HG02981 (cell line): ENCODE results near the gene CDON.

Experiments
- ATAC-seq: cut with Tn5 transposase; IDR thresholded peaks from one replicate; pipeline ENCODE4 v1.9.1; 2021; ENCODE audit warnings: mild to moderate bottlenecking, moderate library complexity; ENCODE audit not compliant: unreplicated experiment

Gene CDON

DNA sequence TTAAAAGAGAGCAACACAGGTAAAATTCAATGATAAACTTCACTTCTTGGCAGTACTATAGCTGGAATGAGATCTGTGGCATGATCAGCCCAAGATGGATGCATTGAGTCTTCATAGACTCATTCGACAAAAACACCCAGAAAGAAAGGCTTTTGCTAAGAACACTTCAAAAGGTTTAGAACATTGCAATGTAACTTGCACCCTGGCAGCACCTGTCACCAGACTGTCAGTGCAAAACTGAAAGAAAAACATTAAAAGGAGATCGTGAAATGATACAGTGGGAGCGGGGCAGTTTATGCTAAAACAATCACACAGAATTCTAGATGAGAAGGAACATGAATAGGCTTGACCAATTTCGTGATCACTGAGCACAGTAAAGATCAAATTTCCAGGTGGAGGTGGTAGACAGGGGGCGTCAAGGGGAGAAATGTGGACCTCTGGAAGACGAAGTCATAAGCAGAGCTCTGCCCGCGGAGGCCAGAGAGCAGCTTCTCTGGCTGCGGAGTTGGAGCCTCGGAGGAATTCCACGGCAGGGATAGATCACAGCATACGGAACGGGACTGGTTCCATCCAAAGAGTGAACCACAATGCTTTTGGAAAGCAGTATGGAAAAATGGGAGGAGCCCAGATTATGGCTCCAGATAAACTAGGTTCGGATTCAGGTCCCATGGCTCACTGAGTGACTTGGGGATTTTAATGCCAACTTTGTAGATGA, 104.9 kb downstream of the CDON start:
- ATAC-seq: no peak

DNA sequence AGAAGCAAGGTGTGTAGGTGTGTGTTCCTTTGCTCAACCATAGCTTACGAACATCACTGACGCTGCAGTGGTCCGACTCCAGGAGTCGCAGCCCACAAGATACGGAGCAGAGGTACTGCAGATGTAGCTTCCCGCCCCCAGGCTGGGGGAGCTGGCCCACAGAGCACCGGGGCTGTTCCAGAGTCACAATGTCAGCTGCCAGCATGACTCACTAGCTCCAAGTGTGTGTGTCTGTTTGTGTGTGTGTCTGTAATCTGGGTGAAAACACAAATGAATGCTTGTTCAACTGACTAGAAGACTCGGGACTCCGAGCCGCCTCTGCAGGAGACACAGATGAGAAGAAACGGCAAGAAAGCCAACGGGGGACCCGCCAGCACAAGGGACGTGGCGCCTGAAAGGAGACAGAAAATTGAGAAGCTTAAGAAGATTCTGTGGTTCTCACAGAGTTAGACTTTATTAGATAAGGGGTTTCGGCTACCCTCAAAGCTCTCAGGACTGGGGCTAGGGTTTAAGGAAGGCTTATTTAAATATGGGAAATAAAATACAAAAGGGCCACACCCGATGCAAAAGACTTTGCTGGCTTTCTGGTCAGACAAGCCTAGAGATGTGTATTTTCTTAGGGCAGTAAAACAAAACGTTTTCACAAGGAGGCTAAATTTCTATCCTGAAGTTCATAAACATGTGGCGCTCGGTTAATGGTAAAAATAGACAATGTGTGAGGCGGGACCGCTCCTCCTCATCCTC, 106.1 kb downstream of the CDON start:
- ATAC-seq: no peak

DNA sequence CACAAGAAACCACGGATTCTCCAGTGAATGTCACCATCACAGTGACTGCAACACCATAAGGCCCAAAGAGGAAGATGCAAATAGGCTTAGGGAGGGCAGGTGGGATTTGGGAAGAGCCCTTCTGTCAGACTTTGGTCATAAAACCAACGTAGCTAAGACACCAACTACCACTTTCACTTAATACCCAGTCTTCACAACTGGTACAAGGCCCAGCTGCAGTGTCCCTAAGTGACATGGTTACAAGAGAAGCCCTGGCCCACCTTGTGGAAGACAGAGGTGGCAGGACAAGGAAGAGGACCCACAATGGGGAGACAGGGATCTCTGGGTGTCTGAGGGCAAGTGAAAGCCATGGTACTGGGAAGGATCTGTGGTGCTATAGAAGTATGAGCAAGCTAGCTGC, 106.8 kb downstream of the CDON start:
- no peak for ATAC-seq

DNA sequence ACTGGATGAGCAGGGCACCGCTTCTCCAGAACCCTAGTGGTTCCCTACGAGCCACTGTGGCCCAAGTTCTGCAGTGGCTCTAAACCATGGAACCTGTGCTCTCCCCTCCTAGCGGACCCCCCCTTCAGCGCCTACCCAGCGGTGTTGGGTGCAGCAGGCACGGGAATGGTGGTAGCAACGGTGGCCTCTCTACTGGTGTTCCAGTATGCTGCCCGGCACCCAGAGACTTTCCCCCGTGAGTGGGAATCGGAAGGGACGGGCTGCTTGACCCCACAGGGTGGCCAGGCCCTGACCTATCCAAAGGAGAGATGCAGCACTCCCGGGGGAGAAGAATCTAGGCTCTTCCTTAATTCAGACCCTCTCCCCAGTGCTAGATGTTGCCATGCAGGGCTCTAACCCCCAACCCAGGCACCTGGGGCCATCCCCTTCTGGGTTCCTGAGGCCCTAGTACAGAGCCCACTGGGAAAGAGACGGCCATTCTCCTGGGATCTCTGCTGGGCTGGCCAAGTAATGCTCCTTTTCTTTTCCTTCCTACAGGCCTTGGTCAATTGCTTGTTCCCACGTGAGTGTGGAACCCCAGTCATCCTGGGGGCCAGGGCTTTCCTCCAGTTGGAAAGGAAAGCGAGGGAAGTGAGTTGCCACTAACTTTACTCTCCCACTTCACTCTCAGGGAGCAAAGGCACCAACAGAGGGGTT, 107.6 kb downstream of the CDON start:
- ATAC-seq: no peak

DNA sequence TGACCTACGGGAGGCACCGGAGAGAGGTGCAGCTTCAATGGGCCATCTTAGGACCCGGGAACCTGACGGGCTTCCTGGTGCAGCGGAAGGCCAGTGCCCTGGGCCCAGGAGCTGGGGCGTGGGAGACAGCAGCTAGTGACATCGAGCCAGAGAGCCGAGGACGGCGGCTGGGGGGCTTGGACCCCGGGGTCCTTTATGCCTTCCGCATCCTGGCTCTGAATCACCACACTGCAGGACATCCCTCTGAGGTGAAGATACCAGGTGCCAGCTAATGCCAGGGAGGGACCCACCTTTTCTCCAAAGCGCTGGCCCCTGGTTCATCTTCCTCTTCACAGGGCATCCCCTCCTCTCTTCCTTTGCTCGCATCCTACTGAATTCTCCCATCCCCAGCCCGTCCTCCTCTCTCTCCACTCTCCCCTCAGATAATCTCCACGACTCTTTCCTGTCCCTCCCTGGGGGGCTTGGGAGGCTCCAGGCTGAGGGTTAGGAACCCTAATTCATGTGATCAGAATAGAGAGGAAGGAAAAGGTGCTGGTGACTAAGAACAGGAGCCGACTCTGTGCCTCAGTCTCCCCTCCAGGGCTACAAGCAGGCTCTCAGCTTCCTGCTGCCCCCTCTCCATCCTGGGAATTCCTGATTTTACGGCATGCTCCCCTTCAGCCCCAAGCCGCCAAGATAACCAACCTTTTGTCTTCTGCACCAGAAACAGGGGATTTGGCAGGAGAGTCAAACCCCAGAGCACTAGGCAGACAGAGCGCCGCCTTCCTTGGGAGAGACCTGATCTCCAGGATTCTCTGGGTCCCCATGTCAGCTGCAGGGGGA, 108.3 kb downstream of the CDON start:
- ATAC-seq: no peak

DNA sequence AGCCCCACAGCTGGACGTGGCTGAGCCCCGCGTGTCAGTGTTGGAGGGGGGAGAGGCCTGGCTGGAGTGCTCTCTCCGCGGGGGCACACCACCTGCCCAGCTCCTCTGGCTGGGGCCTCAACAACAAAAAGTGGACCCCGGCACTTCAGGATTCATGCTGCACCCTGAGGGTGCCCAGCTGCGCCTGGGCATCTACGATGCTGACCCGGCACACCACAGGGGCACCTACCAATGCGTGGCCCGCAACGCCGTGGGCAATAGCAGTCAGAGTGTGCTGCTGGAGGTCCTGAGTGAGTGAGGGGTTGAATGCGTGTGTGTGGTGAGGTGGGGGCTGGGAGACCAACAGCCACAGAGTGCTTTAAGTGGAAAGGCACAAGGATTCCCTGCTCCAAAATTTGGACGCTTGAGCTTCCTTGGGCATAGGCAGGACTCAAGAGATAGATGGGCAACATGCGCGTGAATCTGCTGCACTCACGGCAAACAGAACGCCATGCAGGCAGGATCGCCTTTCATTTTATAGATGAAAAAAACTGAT, 109.2 kb downstream of the CDON start:
- no peak for ATAC-seq

DNA sequence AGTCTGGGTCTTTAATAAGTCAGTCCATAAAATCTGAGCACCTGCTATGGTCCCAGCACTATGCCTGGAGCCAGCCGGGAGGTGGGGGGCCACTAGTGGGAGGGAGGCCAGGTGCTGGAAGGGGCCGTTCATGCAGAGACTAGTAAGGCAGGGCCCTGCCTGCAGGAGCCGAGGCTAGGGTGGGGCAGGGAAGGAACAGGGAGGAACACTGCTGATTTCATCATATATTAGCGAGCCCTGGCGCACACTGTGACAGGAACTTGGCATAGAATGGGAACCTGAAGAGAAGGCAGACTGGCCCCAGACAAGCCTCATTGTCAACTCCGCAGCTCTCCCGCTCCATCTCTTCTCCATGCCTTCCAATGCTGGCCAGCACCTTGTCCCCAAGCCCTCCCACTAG, 109.7 kb downstream of the CDON start:
- ATAC-seq: no peak

DNA sequence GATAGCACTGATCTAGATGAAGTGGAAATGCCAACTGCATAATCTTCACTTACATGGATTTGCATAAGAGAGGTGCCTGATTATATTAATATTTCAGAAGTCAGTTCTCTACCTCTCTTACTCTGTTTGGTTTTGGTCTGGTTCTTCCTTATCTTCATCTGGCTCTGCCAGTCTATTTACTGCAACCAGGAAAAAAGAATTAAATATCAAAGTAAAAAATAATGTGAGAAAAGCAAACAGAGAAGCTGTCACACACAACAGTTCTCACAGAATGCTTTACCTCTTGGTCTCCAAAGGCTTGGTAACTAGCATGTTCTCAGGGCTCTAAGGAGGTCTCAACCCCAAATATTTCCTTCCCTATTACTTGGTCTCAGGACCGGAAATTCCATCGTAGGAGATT, 110.1 kb downstream of the CDON start:
- no peak for ATAC-seq

DNA sequence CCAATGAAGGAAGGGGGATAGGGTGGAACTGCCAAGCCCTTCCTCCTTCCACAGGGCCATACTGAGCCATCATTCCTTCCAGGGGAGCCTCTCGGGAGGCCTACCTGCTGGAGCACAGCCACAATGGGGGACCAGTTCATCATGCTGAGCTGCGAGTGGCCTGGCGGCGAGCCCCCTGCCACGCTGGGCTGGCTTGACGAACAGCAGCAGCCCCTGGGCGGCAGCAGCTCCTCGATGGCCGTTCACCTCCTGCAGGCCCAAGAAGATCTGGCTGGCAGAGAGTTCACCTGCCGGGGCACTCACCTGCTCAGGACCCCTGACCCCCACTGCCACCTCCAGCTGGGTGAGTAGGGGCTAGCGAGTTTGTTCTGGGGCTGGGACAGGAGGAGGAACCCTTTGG, 110.9 kb downstream of the CDON start:
- no peak for ATAC-seq

DNA sequence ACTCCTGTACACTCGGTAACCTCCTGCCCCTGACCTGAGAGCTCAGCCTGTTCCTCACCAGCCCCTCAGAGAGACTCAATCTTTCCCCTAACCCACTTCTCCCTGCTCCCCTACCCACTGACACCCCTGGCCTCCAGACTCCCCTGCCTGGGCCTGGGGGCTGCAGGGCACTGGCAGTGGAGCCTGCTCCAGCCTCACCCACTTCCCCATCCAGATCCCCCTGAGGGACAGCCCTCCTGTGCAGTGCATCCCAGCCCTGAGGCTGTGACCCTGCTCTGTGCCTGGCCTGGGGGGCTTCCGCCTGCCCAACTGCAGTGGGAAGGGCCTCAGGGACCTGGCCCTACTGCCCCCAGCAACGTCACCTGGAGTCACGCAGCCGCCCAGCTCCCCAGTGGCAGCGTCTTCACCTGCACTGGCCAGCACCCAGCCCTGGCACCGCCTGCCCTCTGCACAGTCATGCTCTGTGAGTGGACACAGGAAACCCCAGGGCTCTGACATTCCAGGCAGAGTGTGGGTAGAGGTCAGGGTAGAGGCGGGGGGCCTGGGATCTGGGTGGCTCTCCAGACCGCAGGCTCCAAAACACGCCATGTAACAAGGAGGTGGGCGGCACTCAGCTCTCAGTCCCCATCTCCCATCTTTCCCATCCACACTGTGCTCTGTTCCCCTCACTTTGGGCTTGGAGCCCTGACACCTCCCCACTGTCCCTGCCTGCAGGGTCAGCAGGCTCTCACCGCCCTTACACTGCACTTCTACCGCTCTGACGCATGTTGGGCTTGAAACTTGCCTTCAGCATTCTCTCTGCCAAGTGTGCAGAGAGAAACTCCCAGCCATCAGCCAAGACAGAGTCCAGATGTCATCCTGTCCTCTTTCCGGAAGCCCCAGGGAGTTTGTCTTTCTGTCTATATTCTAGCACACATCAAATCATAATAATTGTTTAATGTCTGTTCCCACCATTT, 111.7 kb downstream of the CDON start:
- no peak for ATAC-seq

DNA sequence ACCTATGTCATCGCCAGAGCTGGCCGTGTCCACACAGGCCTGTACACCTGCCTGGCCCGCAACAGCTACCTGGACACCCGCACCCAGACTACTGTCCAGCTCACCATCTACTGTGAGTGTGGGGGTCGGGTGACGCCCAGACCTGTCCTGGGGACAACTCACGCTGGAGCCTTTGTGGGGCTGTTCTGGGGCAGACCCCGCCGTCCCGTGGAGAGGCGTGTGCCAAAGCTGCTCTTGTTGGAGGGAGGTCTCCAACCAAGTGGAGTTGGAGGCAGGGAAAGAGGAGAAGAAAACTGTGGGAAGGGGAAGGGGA, 112.5 kb downstream of the CDON start:
- no peak for ATAC-seq

DNA sequence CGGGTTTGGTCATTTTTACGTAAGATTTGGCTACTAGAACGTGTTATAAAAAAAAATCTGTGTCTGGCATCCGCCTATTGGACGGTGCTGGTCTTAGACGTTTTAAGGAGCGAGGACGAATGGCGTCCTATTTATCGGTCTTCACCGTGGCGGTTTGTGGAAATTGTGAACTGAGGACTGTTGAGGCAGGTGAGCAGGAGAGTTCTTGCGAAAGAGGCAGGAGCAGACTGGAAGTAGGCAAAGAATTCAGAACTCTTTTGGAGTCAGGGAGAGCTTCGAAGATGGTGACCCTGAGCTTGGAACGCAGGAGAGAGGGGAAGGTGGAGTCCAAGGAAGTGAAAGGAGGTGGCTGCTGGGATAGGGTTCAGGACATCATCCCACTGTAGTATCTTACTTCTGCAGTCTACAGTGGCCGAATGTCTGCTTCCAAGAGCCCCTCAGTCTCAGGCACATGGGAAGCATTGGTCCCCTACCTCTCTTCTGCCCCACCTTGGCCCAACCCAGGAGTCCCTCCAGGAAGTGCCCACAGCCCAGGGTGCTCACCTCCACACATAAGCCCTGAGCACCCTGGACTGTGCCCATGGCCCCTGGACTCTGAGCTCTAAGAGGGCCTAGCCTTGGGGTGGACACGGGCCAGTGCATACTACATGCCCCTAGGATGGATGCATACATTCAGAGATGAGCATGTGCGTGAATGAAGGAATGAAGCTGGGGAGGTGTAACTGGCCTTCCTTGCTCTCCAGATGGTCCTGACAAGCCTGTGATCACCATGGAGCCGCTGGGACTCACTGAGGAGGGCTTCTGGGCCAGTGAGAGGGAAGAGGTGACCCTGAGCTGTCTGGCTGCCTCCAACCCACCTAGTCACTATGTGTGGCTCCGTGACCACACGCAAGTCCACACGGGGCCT, 113.1 kb downstream of the CDON start:
- ATAC-seq: no peak

DNA sequence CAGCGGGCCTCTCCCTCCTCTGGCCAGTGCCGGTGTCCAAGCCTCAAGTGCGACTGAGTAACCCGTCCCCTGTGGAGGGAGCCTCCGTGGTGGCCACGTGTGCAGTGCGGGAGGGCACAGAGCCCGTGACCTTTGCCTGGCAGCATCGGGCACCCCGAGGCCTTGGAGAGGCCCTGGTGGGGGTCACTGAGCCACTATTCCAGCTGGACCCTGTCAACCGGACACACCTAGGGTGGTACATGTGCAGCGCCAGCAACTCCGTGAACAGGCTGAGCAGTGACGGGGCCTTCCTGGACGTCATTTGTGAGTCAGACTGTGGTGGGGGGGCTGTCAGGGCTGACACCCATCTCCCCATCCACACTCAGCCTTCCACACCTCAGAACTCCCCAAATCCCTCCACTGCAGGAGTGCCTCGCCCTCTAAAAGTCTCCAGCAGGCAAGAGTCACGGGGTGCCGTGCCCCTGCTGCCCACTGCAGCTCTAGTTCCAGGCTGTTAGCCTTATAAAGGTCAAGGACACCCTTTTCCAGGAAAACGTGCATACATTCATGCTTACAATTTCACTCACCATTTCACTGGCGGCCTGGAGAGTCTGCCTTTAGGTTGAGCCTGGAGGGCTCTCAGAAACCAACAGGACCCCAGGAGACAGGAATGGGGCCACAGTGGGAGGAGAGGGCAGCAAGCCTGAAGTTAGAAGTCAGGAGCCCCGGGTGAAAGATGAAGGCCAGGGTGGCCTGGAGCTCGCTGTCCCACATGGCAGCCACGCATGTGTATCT, 114.2 kb downstream of the CDON start:
- ATAC-seq: no peak

DNA sequence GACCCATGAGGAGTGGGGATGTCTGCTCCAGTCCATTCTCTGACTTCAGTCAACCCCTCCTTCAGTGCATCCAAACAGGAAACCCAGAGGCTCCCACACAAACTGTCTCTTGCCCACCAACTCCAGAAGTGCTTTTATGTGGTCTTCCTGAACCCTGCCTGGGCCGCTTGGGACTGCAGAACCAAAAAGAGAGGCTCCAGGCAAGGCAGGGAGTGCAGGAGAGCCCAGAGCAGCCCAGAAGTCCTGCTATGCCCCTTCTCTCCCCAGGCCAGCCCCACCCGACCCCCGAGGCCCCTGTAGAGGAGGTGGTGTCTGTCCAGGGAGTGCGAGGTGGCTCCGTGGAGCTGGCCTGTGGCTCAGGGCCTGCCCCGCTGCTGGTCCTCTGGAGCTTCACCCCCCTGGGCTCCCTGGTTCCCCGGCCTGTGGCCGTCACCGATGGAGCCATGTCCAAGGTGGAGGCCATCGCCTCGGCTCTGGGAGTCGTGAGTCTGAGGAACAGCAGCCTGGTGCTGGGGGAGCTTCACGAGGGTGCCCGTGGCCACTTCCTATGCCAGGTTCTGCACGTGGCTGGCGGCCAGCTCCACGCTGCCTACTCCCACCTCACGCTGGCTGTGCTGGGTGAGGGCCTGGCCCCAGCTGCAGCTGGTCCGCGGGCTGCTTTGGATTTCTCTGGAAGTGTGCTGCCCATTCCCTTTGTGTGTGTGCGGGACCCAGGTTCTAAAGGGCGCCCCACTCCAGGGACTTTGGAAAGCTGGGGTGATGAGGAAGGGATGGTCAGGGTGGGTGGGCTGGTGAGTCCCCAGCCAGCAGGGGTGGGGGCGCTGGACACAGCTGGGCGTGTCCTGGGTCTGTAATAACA, 115.0 kb downstream of the CDON start:
- ATAC-seq: no peak

DNA sequence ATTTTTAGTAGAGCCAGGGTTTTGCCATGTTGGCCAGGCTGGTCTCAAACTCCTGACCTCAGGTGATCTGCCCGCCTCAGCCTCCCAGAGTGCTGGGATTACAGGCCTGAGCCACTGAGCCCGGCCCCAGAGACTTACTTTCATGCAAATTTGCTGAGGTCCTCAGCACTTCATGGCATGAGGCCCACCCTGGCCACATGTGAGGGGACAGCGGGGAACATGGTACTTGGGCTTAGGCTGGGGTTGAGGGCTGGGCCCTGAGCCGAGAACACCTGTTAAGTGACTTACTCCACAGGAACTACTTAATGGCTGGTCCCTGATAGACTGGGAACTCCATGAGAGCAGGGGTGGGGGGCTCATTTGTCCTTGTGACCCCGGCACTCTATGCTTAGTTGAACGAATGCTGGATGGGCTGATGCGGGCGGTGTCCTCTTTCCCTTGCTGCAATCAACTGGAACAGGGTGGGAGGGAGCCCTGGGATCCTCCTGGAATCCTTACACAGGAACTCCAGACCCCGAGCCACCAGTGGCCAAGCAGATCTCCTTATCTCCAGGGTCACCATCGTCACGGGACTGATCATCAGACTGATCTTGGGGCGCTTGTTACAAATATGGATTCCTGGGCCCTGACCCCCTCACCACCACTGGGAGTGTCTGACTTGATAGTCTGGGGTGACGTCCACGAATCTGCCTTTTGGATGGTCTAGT, 115.8 kb downstream of the CDON start:
- no peak for ATAC-seq

DNA sequence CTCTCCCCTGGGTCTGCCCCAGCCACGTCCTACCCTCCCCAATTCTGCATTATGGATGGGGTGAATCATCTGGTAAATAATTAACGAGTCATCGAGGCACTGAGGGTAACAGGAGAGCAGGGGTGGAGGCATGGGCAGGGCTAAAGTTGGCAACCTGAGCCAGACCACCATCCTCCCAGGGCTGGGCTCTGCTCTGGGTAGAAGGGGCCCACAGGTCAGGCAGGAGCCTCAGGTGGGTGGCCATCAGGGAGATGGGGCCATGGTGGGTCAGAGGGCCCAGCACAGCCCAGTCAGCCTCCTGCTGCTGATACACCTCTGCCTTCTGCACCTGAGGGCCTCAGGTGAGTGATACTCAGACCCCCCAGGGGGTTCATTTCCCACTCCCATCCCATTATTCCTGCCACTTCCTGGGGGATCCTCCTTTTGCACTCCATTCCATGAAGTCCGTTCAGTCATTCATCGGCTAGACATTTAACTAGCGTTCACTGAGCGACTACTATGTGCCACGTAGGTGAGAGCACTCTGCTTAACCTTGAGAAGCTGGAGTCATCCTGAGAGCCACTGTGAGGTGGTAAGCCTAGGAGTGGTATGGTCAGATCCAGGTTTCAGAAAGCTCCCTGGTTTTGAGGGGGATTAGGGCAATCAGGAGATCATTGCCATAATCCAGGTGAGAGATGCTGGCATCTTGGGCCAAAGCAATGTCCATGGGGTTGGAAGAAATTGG, 116.7 kb downstream of the CDON start, which contains the start of gene VSIG10L2:
Gene VSIG10L2 (plus strand): TSS at position 248 of the 724 bp plus-strand sequence. CDS start 12 bp downstream, at position 260.
- ATAC-seq: no peak
